Neural cell (in vitro differentiated cells): ENCODE results near the gene SH3RF3. TPM values are rescaled to one million over a fixed set of nuclear protein-coding genes. Genes with fewer than 3 reads are reported as not detected.
A peak's percentile ranks its signal among the peaks of the same experiment; 100 is the strongest.

Experiments
- H2AFZ ChIP-seq: fragments of 200-600, 300-800 bp; sonication (generic), shearing (Covaris generic); 2 replicates; pipeline ENCODE4 v1.6.0; 2014; ENCODE audit warnings: low read depth, mild to moderate bottlenecking, antibody characterized with exemption, low read length, moderate library complexity
- H3F3A ChIP-seq: fragments of 200-600 bp; shearing (Covaris generic); 2 replicates; pipeline ENCODE4 v1.6.1; 2016; ENCODE audit warnings: mild to moderate bottlenecking, moderate library complexity, mixed read lengths, antibody characterized with exemption, low read length; ENCODE audit not compliant: insufficient read depth, poor library complexity, severe bottlenecking
- H3K27ac ChIP-seq: fragments of 200-600, 300-800 bp; sonication (generic), shearing (Covaris generic); 2 replicates; pipeline ENCODE4 v1.5.1; 2014; ENCODE audit warnings: mild to moderate bottlenecking, low read length, moderate library complexity
- H3K27me3 ChIP-seq: fragments of 300-800, 200-600 bp; sonication (generic), shearing (Covaris generic); 2 replicates; pipeline ENCODE4 v1.6.0; 2014; ENCODE audit warnings: mild to moderate bottlenecking, low read depth, low read length, moderate library complexity; ENCODE audit not compliant: insufficient read depth
- H3K36me3 ChIP-seq: fragments of 300-800, 200-600 bp; sonication (generic), shearing (Covaris generic); 2 replicates; pipeline ENCODE4 v1.5.1; 2014; ENCODE audit warnings: mild to moderate bottlenecking, antibody characterized with exemption, low read length, moderate library complexity; ENCODE audit not compliant: insufficient read depth
- H3K4me2 ChIP-seq: fragments of 300-800, 200-600 bp; sonication (generic), shearing (Covaris generic); 2 replicates; pipeline ENCODE4 v1.6.0; 2014; ENCODE audit warnings: mild to moderate bottlenecking, low read length
- H3K4me3 ChIP-seq: fragments of 300-800, 200-600 bp; sonication (generic), shearing (Covaris generic); 2 replicates; pipeline ENCODE4 v1.5.1; 2014; ENCODE audit warnings: mild to moderate bottlenecking, low read length, moderate library complexity
- H3K79me2 ChIP-seq: fragments of 200-600 bp; shearing (Covaris generic); replicated peaks from 2 replicates; pipeline ENCODE4 v1.6.0; 2014; ENCODE audit warnings: mild to moderate bottlenecking, low read length, moderate library complexity; ENCODE audit not compliant: insufficient read depth
- H3K9ac ChIP-seq: fragments of 300-800, 200-600 bp; sonication (generic), shearing (Covaris generic); 2 replicates; pipeline ENCODE4 v1.6.1; 2016; ENCODE audit warnings: mild to moderate bottlenecking, low read length, mixed read lengths
- H3K9me2 ChIP-seq: fragments of 200-600 bp; shearing (Covaris generic); 2 replicates; pipeline ENCODE4 v1.6.1; 2016; ENCODE audit warnings: mild to moderate bottlenecking, low read length, mixed read lengths; ENCODE audit not compliant: insufficient read depth
- H3K9me3 ChIP-seq: fragments of 200-600, 300-800 bp; sonication (generic), shearing (Covaris generic); 2 replicates; pipeline ENCODE4 v1.6.1; 2016; ENCODE audit warnings: mild to moderate bottlenecking, mixed run types, low read length, moderate library complexity, mixed read lengths
- H4K20me1 ChIP-seq: fragments of 200-600 bp; shearing (Covaris generic); 2 replicates; pipeline ENCODE4 v1.6.1; 2016; ENCODE audit warnings: mild to moderate bottlenecking, mixed run types; ENCODE audit not compliant: insufficient read depth
- CTCF ChIP-seq: fragments of 450-650 bp; IDR thresholded peaks from 2 replicates; pipeline ENCODE4 v1.5.1; 2014; ENCODE audit warnings: antibody characterized with exemption, mild to moderate bottlenecking, moderate library complexity; ENCODE audit not compliant: poor library complexity, severe bottlenecking
- EP300 ChIP-seq: fragments of 450-650 bp; conservative IDR thresholded peaks from 2 replicates; pipeline ENCODE4 v1.6.1; 2014; ENCODE audit warnings: antibody characterized with exemption, mild to moderate bottlenecking, moderate library complexity; ENCODE audit not compliant: poor library complexity, severe bottlenecking
- EZH2 ChIP-seq: fragments of 200-600, 300-800 bp; shearing (Covaris generic), sonication (generic); IDR thresholded peaks from 2 replicates; pipeline ENCODE4 v1.6.1; 2014; ENCODE audit warnings: antibody characterized with exemption, low read length, borderline replicate concordance, mild to moderate bottlenecking; ENCODE audit not compliant: insufficient read depth, poor library complexity, severe bottlenecking
- MXI1 ChIP-seq: fragments of 450-650 bp; conservative IDR thresholded peaks from 2 replicates; pipeline ENCODE4 v1.6.1; 2014; ENCODE audit warnings: antibody characterized with exemption, mild to moderate bottlenecking; ENCODE audit not compliant: poor library complexity, severe bottlenecking
- POLR2AphosphoS5 ChIP-seq: IDR thresholded peaks from 2 replicates; pipeline ENCODE4 v1.6.1; 2012
- RAD21 ChIP-seq: fragments of 450-650 bp; conservative IDR thresholded peaks from 2 replicates; pipeline ENCODE4 v1.6.1; 2014; ENCODE audit warnings: antibody characterized with exemption, mild to moderate bottlenecking, moderate library complexity
- REST ChIP-seq: IDR thresholded peaks from 2 replicates; pipeline ENCODE4 v1.6.1; 2012; ENCODE audit warnings: borderline replicate concordance
- SMC3 ChIP-seq: fragments of 450-650 bp; conservative IDR thresholded peaks from 2 replicates; pipeline ENCODE4 v1.6.1; 2014; ENCODE audit warnings: antibody characterized with exemption, mild to moderate bottlenecking, moderate library complexity; ENCODE audit not compliant: poor library complexity
- TAF1 ChIP-seq: IDR thresholded peaks from 2 replicates; pipeline ENCODE4 v1.6.1; 2012; ENCODE audit warnings: low read depth
- polyA plus RNA-seq: library from polyadenylated mRNA; depleted of rRNA; stranded (reverse); fragments of >200 nt; gene quantifications from 2 replicates; pipeline ENCODE4 v1.2.3, GENCODE V29; 2014

The SH3RF3 gene
- polyA plus RNA-seq, 1 donor from 2014 or later: 0.53 TPM

- no peak for TF ChIP-seq EZH2
- TF ChIP-seq RAD21: no peak
Measured at GRCh38 chr2:109446278-109447131, 317.5 kb downstream of the SH3RF3 start (continued).

GRCh38 chr2:109447251-109447661 lies 318.3 kb downstream of the SH3RF3 start:
- H3K36me3 ChIP-seq: no peaks in the 10 kb centered on the region
- no peaks in the 10 kb centered on the region for H4K20me1 ChIP-seq
- H3K9me2 ChIP-seq: no peaks in the 10 kb centered on the region
- no peaks in the 10 kb centered on the region for H3K79me2 ChIP-seq
- no peaks in the 10 kb centered on the region for H3F3A ChIP-seq
- H3K27me3 ChIP-seq: no peaks in the 10 kb centered on the region
- H3K9ac ChIP-seq: peak overlapping the region; percentile 49
- no peaks in the 10 kb centered on the region for H3K9me3 ChIP-seq
- no peak overlapping the region for H3K4me3 ChIP-seq
- TF ChIP-seq RAD21 (no peak), SMC3 (no peak), POLR2AphosphoS5 (peak; percentile 29), MXI1 (no peak), REST (peak; percentile 37), EP300 (peak; percentile 18), CTCF (no peak), TAF1 (no peak), EZH2 (no peak)
- peak overlapping the region; percentile 69 for H3K27ac ChIP-seq
- H2AFZ ChIP-seq: peak overlapping the region; percentile 42
- peak overlapping the region; percentile 52 for H3K4me2 ChIP-seq

GRCh38 chr2:109447776-109448175 lies 318.8 kb downstream of the SH3RF3 start:
- H3K4me3 ChIP-seq: no peak overlapping the region
- H2AFZ ChIP-seq: peak overlapping the region; percentile 42
- H3K9me3 ChIP-seq: no peaks in the 10 kb centered on the region
- H3K27me3 ChIP-seq: no peaks in the 10 kb centered on the region
- H3K79me2 ChIP-seq: no peaks in the 10 kb centered on the region
- no peak for TF ChIP-seq CTCF
- TF ChIP-seq TAF1: no peak
- TF ChIP-seq POLR2AphosphoS5: no peak
- no peak for TF ChIP-seq EP300
- no peak for TF ChIP-seq EZH2
- no peak for TF ChIP-seq MXI1
- no peak for TF ChIP-seq REST
- TF ChIP-seq RAD21: no peak
- no peak for TF ChIP-seq SMC3
- peak overlapping the region; percentile 52 for H3K4me2 ChIP-seq
- no peaks in the 10 kb centered on the region for H3F3A ChIP-seq
- no peaks in the 10 kb centered on the region for H3K36me3 ChIP-seq
- H4K20me1 ChIP-seq: no peaks in the 10 kb centered on the region
- peak overlapping the region; percentile 69 for H3K27ac ChIP-seq
- no peaks in the 10 kb centered on the region for H3K9me2 ChIP-seq
- peak overlapping the region; percentile 49 for H3K9ac ChIP-seq
